Measurements from ENCODE around the gene PTCD1. TPM values are rescaled to one million over a fixed set of nuclear protein-coding genes. Genes with fewer than 3 reads are reported as not detected.

Gene PTCD1
- total RNA-seq, 6 donors from 2014 or later: 6.3 to 13.4 (median 7.6) TPM

DNA sequence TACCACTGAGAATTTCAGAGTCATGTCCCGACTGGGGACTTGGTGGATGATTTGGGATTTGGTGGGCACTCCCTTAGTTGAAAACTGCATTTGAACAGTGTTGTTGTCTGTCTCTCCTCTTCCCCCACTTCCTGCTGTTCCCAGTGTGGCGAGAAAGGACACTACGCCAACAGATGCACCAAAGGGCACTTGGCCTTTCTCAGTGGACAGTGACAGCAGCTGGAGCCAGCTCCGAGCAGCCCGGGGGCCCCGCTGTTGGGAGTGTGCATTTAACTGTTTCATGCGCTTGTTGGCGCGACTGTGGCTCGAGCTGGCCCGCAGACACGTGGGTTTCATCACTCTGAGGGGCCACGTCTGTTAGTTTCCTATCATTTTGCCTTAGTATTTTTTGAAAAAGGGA lies 17.7 kb upstream of the PTCD1 start:
- Histone ChIP-seq H3K36me3 (peaks cover 13 to 87% (median 75%) of the 10 kb centered on the region in 4 donors), H3K27ac (no peak overlapping the region), H3K4me1 (peaks cover 0 to 4% (median 0%) of the 10 kb centered on the region in 4 donors), H3K4me3 (no peak overlapping the region), H3K27me3 (no peaks in the 10 kb centered on the region), H3K9me3 (no peaks in the 10 kb centered on the region)
- no peak for DNase-seq
- 74 to 81% methylated on average over 11 to 13 of the region's 13 CpGs for WGBS, 2 donors
- no peak for TF ChIP-seq POLR2A (IDR thresholded peaks at IDR 0.05)
- TF ChIP-seq, protein P1, sequence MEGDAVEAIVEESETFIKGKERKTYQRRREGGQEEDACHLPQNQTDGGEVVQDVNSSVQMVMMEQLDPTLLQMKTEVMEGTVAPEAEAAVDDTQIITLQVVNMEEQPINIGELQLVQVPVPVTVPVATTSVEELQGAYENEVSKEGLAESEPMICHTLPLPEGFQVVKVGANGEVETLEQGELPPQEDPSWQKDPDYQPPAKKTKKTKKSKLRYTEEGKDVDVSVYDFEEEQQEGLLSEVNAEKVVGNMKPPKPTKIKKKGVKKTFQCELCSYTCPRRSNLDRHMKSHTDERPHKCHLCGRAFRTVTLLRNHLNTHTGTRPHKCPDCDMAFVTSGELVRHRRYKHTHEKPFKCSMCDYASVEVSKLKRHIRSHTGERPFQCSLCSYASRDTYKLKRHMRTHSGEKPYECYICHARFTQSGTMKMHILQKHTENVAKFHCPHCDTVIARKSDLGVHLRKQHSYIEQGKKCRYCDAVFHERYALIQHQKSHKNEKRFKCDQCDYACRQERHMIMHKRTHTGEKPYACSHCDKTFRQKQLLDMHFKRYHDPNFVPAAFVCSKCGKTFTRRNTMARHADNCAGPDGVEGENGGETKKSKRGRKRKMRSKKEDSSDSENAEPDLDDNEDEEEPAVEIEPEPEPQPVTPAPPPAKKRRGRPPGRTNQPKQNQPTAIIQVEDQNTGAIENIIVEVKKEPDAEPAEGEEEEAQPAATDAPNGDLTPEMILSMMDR (IDR thresholded peaks at IDR 0.05): no peak
- no peak for TF ChIP-seq EP300 (IDR thresholded peaks at IDR 0.05)
- TF ChIP-seq POLR2AphosphoS5 (IDR thresholded peaks at IDR 0.05): no peak
- no peak for ATAC-seq (ENCODE audit: low FRiP score in 2 of 2)

DNA sequence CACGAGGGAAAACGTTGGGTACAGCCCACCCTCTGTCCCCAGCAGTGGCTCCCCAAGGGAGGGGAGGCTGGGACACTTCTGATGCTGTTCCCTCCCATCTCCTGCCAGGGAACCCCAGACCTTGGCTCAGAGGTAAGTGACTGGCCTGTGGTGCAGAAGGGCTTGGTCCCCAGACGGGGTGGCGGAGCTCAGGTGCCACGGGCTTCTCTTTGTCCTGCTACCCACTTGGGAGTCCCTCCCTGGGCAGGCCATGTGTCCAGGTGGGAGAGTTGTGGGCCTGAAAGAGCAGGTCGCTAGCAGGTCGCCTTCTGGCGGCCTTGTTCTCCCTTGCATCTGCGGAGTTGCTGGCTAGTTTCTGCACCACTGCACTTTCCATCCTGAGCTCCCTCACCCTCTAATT lies 17.3 kb upstream of the PTCD1 start:
- TF ChIP-seq POLR2AphosphoS5 (IDR thresholded peaks at IDR 0.05) (no peak), POLR2A (IDR thresholded peaks at IDR 0.05) (no peak), EP300 (IDR thresholded peaks at IDR 0.05) (no peak)
- TF ChIP-seq, protein P1 (IDR thresholded peaks at IDR 0.05): no peak
- peaks cover 0 to under 1% (median 0%) of the 10 kb centered on the region in 4 donors for H3K4me1 ChIP-seq
- 85 to 95% methylated on average over 7 to 9 of the region's 9 CpGs for WGBS, 2 donors
- H3K9me3 ChIP-seq: no peaks in the 10 kb centered on the region
- no peak for DNase-seq
- no peak for ATAC-seq (ENCODE audit: low FRiP score in 2 of 2)
- H3K4me3 ChIP-seq: no peak overlapping the region
- no peaks in the 10 kb centered on the region for H3K27me3 ChIP-seq
- no peak overlapping the region for H3K27ac ChIP-seq
- H3K36me3 ChIP-seq: peaks cover 14 to 91% (median 79%) of the 10 kb centered on the region in 4 donors

DNA sequence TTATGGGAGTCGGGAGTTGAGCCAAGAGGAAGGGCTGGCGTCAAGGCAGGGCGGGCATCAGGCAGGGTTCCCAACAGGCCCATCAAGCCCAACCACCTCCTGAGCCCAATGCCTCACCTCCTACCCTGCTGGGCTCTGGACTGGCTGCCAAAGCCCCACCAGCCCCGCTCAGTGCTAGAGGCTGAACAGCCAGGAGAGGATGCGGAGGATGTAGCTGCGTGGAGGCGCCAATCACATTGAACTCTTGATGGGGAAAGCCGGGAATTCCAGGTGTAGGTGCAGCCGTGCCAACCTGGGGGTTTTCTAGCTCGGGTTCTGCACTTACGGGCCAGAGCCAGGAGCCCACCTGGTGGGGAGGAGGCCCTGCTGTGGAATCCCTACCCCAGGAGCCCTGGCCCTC lies 14.5 kb upstream of the PTCD1 start:
- no peak overlapping the region for H3K4me3 ChIP-seq
- no peaks in the 10 kb centered on the region for H3K9me3 ChIP-seq
- DNase-seq (no peak), ATAC-seq (ENCODE audit: low FRiP score in 2 of 2) (no peak)
- H3K27me3 ChIP-seq: no peaks in the 10 kb centered on the region
- H3K27ac ChIP-seq: no peak overlapping the region
- peaks cover 15 to 100% (median 87%) of the 10 kb centered on the region in 4 donors for H3K36me3 ChIP-seq
- TF ChIP-seq, protein P1 (IDR thresholded peaks at IDR 0.05): no peak
- no peak for TF ChIP-seq EP300 (IDR thresholded peaks at IDR 0.05)
- TF ChIP-seq POLR2A (IDR thresholded peaks at IDR 0.05): no peak
- TF ChIP-seq POLR2AphosphoS5 (IDR thresholded peaks at IDR 0.05): no peak
- no peaks in the 10 kb centered on the region for H3K4me1 ChIP-seq
- WGBS, 2 donors: 93 to 94% methylated on average over 8 of the region's 11 CpGs

- Histone ChIP-seq H3K4me3 (no peak overlapping the region), H3K27ac (no peak overlapping the region), H3K9me3 (no peaks in the 10 kb centered on the region), H3K4me1 (no peaks in the 10 kb centered on the region), H3K27me3 (no peaks in the 10 kb centered on the region), H3K36me3 (peaks cover 14 to 100% (median 87%) of the 10 kb centered on the region in 4 donors)
- DNase-seq (no peak), ATAC-seq (ENCODE audit: low FRiP score in 2 of 2) (no peak)
- 88 to 98% methylated on average over 10 to 13 of the region's 13 CpGs for WGBS, 2 donors
- TF ChIP-seq, protein P1 (IDR thresholded peaks at IDR 0.05): no peak
- no peak for TF ChIP-seq EP300 (IDR thresholded peaks at IDR 0.05)
- no peak for TF ChIP-seq POLR2AphosphoS5 (IDR thresholded peaks at IDR 0.05)
- no peak for TF ChIP-seq POLR2A (IDR thresholded peaks at IDR 0.05)
Measured at GRCh38 chr7:99452541-99452940, 13.9 kb upstream of the PTCD1 start.

GRCh38 chr7:99451936-99452335 lies 13.3 kb upstream of the PTCD1 start:
- H3K27me3 ChIP-seq: no peaks in the 10 kb centered on the region
- peaks cover 14 to 99% (median 84%) of the 10 kb centered on the region in 4 donors for H3K36me3 ChIP-seq
- no peaks in the 10 kb centered on the region for H3K4me1 ChIP-seq
- no peak for DNase-seq
- ATAC-seq (ENCODE audit: low FRiP score in 2 of 2): no peak
- H3K27ac ChIP-seq: no peak overlapping the region
- WGBS, 2 donors: 96 to 97% methylated on average over 8 of the region's 8 CpGs
- no peak for TF ChIP-seq POLR2A (IDR thresholded peaks at IDR 0.05)
- TF ChIP-seq, protein P1 (IDR thresholded peaks at IDR 0.05): no peak
- TF ChIP-seq EP300 (IDR thresholded peaks at IDR 0.05): no peak
- no peak for TF ChIP-seq POLR2AphosphoS5 (IDR thresholded peaks at IDR 0.05)
- no peak overlapping the region for H3K4me3 ChIP-seq
- H3K9me3 ChIP-seq: no peaks in the 10 kb centered on the region

All from upper lobe of left lung (tissue), 6 donors.